Thyroid gland (tissue), 4 donors: ENCODE data around the gene SOCS3. TPM values are rescaled to one million over a fixed set of nuclear protein-coding genes. Genes with fewer than 3 reads are reported as not detected.

ENCODE experiments used
- DNase-seq, 2 donors: peaks; one replicate each; pipeline ENCODE4 v3.0.0-alpha.2; 2019
- H3K27ac ChIP-seq, 3 donors: fragments of 200-600 bp; sonication (generic); 1 replicate in 2 of 3; 2 replicates in 1 of 3; pipeline ENCODE4 v1.5.1; 2016 to 2019; ENCODE audit warnings: mild to moderate bottlenecking in 1 of 3, moderate library complexity in 1 of 3
- H3K27me3 ChIP-seq: fragments of 200-600 bp; sonication (generic); one replicate; pipeline ENCODE4 v1.5.1; 2019
- H3K36me3 ChIP-seq, 2 donors: fragments of 200-600 bp; sonication (generic); one replicate each; pipeline ENCODE4 v1.5.1; 2016 to 2019
- H3K4me1 ChIP-seq, 2 donors: fragments of 200-600 bp; sonication (generic); one replicate each; pipeline ENCODE4 v1.5.1; 2017 to 2019
- H3K4me3 ChIP-seq, 3 donors: fragments of 200-600 bp; sonication (generic); replicated peaks in 1 of 3; 1 replicate in 2 of 3; 2 replicates in 1 of 3; pipeline ENCODE4 v1.5.1; 2016; ENCODE audit warnings: mild to moderate bottlenecking in 1 of 3
- H3K9me3 ChIP-seq: fragments of 200-600 bp; sonication (generic); one replicate; pipeline ENCODE4 v1.5.1; 2017
- CTCF ChIP-seq, 6 experiments: fragments of 200-600 bp in 3 of 6; fragments of 450-650 bp in 3 of 6; sonication (generic) in 3 of 6; IDR thresholded peaks; one replicate each; pipeline ENCODE4 v1.5.1; 2016 to 2019; ENCODE audit warnings: antibody characterized with exemption in 6 of 6, mild to moderate bottlenecking in 2 of 6, inconsistent platforms in 1 of 6, moderate library complexity in 1 of 6
- POLR2A ChIP-seq, 2 donors: fragments of 450-650 bp; IDR thresholded peaks; one replicate each; pipeline ENCODE4 v1.6.1; 2017; ENCODE audit warnings: antibody characterized with exemption in 2 of 2, mild to moderate bottlenecking in 2 of 2, moderate library complexity in 1 of 2
- WGBS, 2 donors: methylation state at CpG; one replicate each; pipeline ENCODE4 v1.1.5; 2017; 5-methylcytosine and 5-hydroxymethylcytosine counted together
- intact Hi-C: fragments of 100-400 bp; cut with DNase I; formaldehyde crosslinking; loops from one replicate; pipeline ENCODE4 v1.15.1; 2023
- total RNA-seq, 4 donors: library from RNA; depleted of rRNA; stranded (reverse); fragments of >200 nt; gene quantifications; one replicate each; pipeline ENCODE4 v1.2.3, GENCODE V29; 2016

SOCS3 gene
- total RNA-seq, 4 donors from 2014 or later = 9.2 to 110 (median 33.3) TPM

- TF ChIP-seq CTCF (IDR thresholded peaks at IDR 0.05) (no peak), POLR2A (IDR thresholded peaks at IDR 0.05) (no peak)
- 50 to 61% methylated on average over 7 of the region's 7 CpGs for WGBS, 2 donors
- Histone ChIP-seq H3K36me3 (no peaks in the 10 kb centered on the region), H3K9me3 (no peaks in the 10 kb centered on the region), H3K27me3 (no peaks in the 10 kb centered on the region), H3K4me3 (no peak overlapping the region), H3K27ac (peak overlapping the region; percentile 2 to 76 (median 66)), H3K4me1 (peaks cover 0 to 38% of the 10 kb centered on the region in 2 donors)
- no peak for DNase-seq
- intact Hi-C loops = no loop called here
Measured at GRCh38 chr17:78323826-78324390, 36.0 kb downstream of the SOCS3 start.

- Histone ChIP-seq H3K4me3 (no peak overlapping the region), H3K27me3 (no peaks in the 10 kb centered on the region), H3K36me3 (no peaks in the 10 kb centered on the region), H3K9me3 (no peaks in the 10 kb centered on the region), H3K4me1 (peaks cover 3 to 44% of the 10 kb centered on the region in 2 donors), H3K27ac (peak overlapping the region; percentile 33 to 76 (median 66))
- intact Hi-C loops = no loop called here
- no peak for TF ChIP-seq POLR2A (IDR thresholded peaks at IDR 0.05)
- no peak for TF ChIP-seq CTCF (IDR thresholded peaks at IDR 0.05)
- no peak for DNase-seq
- 62% methylated on average over 12 to 14 of the region's 16 CpGs for WGBS, 2 donors
Measured at GRCh38 chr17:78322858-78323455, 36.9 kb downstream of the SOCS3 start.

- DNase-seq = no peak
- no peak for TF ChIP-seq POLR2A (IDR thresholded peaks at IDR 0.05)
- TF ChIP-seq CTCF (IDR thresholded peaks at IDR 0.05) = no peak
- H3K4me3 ChIP-seq = no peak overlapping the region
- H3K4me1 ChIP-seq = peaks cover 8 to 49% of the 10 kb centered on the region in 2 donors
- H3K36me3 ChIP-seq = no peaks in the 10 kb centered on the region
- H3K9me3 ChIP-seq = no peaks in the 10 kb centered on the region
- H3K27ac ChIP-seq = peak overlapping the region; percentile 33 to 76 (median 66)
- WGBS, 2 donors = 87 to 92% methylated on average over 5 to 9 of the region's 9 CpGs
- intact Hi-C loops = no loop called here
- H3K27me3 ChIP-seq = no peaks in the 10 kb centered on the region
Measured at GRCh38 chr17:78322327-78322857, 37.5 kb downstream of the SOCS3 start.

- DNase-seq = no peak
- intact Hi-C loops = no loop called here
- TF ChIP-seq CTCF (IDR thresholded peaks at IDR 0.05) = no peak
- TF ChIP-seq POLR2A (IDR thresholded peaks at IDR 0.05) = no peak
- Histone ChIP-seq H3K9me3 (no peaks in the 10 kb centered on the region), H3K36me3 (no peaks in the 10 kb centered on the region), H3K4me3 (no peak overlapping the region), H3K27me3 (no peaks in the 10 kb centered on the region), H3K4me1 (peaks cover 34 to 58% of the 10 kb centered on the region in 2 donors), H3K27ac (no peak overlapping the region)
- 81 to 88% methylated on average over 6 to 8 of the region's 8 CpGs for WGBS, 2 donors
Measured at GRCh38 chr17:78318843-78319242, 41.0 kb downstream of the SOCS3 start.

GRCh38 chr17:78318407-78318806 lies 41.5 kb downstream of the SOCS3 start:
- no peaks in the 10 kb centered on the region for H3K27me3 ChIP-seq
- 86 to 89% methylated on average over 5 to 8 of the region's 8 CpGs for WGBS, 2 donors
- H3K9me3 ChIP-seq = no peaks in the 10 kb centered on the region
- H3K4me1 ChIP-seq = peaks cover 38 to 59% of the 10 kb centered on the region in 2 donors
- no peak for DNase-seq
- intact Hi-C loops = no loop called here
- TF ChIP-seq POLR2A (IDR thresholded peaks at IDR 0.05) = no peak
- no peak for TF ChIP-seq CTCF (IDR thresholded peaks at IDR 0.05)
- H3K27ac ChIP-seq = peak overlapping the region; percentile 74 to 92 (median 80)
- no peaks in the 10 kb centered on the region for H3K36me3 ChIP-seq
- H3K4me3 ChIP-seq = no peak overlapping the region
